RWPE2 (cell line): ENCODE results near the gene RALGAPA1.

ENCODE experiments used
- ATAC-seq: fragments of 200-7000 bp; cut with Tn5 transposase; 3 replicates; pipeline ENCODE4 v1.9.1; 2021; ENCODE audit warnings: low read depth
- DNase-seq: peaks from one replicate; pipeline ENCODE4 v3.0.0-alpha.2; 2020; ENCODE audit warnings: low spot score
- H3K27ac ChIP-seq: fragments of 450-650 bp; 2 replicates; pipeline ENCODE4 v1.5.1; 2017; ENCODE audit warnings: mild to moderate bottlenecking; ENCODE audit not compliant: poor library complexity, severe bottlenecking
- H3K27me3 ChIP-seq: fragments of 250-450 bp; sonication (Bioruptor Pico); 2 replicates; pipeline ENCODE4 v1.5.1; 2021; ENCODE audit warnings: mild to moderate bottlenecking, moderate library complexity; ENCODE audit not compliant: insufficient read depth, poor library complexity, severe bottlenecking
- H3K36me3 ChIP-seq: fragments of 250-450 bp; sonication (Bioruptor Pico); 2 replicates; pipeline ENCODE4 v1.5.1; 2020; ENCODE audit warnings: low read depth, mild to moderate bottlenecking, moderate library complexity
- H3K4me1 ChIP-seq: fragments of 250-450 bp; sonication (Bioruptor Pico); 2 replicates; pipeline ENCODE4 v1.5.1; 2021; ENCODE audit warnings: mild to moderate bottlenecking, moderate library complexity; ENCODE audit not compliant: insufficient read depth, poor library complexity, severe bottlenecking
- H3K4me3 ChIP-seq: fragments of 250-450 bp; sonication (Bioruptor Pico); 2 replicates; pipeline ENCODE4 v1.5.1; 2021; ENCODE audit warnings: mild to moderate bottlenecking, moderate library complexity; ENCODE audit not compliant: severe bottlenecking
- H3K9me3 ChIP-seq: fragments of 250-450 bp; sonication (Bioruptor Pico); 2 replicates; pipeline ENCODE4 v1.5.1; 2021; ENCODE audit warnings: mild to moderate bottlenecking, moderate library complexity; ENCODE audit not compliant: severe bottlenecking
- TF ChIP-seq, protein P1 (sequence below): fragments of 450-650 bp; IDR thresholded peaks from one replicate; pipeline ENCODE4 v1.5.1; 2017; ENCODE audit warnings: mild to moderate bottlenecking, moderate library complexity; ENCODE audit not compliant: poor library complexity, severe bottlenecking

Gene RALGAPA1

DNA sequence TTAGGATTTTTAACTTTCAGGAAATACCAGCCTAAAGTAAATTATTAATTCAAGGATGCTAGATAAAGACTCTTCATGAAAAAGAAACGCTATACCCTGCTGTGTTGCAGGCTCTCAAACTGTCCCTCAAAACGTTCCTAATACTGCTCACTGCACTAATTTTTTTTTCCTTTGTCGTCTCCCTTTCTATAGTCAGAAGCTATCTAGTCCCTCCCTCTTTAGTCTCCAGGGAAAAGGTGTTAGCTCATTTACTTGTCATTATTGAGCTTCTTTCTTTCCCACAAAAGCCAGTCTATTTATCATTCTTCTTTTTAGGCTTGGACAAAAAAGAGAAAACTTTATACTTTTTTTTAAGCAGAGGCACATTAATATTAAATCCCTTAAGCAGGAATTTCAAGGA, 305.4 kb downstream of the RALGAPA1 start:
- no peak for ATAC-seq
- H3K4me1 ChIP-seq: no peaks in the 10 kb centered on the region
- TF ChIP-seq, protein P1, sequence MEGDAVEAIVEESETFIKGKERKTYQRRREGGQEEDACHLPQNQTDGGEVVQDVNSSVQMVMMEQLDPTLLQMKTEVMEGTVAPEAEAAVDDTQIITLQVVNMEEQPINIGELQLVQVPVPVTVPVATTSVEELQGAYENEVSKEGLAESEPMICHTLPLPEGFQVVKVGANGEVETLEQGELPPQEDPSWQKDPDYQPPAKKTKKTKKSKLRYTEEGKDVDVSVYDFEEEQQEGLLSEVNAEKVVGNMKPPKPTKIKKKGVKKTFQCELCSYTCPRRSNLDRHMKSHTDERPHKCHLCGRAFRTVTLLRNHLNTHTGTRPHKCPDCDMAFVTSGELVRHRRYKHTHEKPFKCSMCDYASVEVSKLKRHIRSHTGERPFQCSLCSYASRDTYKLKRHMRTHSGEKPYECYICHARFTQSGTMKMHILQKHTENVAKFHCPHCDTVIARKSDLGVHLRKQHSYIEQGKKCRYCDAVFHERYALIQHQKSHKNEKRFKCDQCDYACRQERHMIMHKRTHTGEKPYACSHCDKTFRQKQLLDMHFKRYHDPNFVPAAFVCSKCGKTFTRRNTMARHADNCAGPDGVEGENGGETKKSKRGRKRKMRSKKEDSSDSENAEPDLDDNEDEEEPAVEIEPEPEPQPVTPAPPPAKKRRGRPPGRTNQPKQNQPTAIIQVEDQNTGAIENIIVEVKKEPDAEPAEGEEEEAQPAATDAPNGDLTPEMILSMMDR: no peak
- H3K36me3 ChIP-seq: no peaks in the 10 kb centered on the region
- H3K9me3 ChIP-seq: no peaks in the 10 kb centered on the region
- no peak overlapping the region for H3K4me3 ChIP-seq
- H3K27me3 ChIP-seq: peaks cover 18% of the 10 kb centered on the region
- no peak for DNase-seq
- no peak overlapping the region for H3K27ac ChIP-seq

DNA sequence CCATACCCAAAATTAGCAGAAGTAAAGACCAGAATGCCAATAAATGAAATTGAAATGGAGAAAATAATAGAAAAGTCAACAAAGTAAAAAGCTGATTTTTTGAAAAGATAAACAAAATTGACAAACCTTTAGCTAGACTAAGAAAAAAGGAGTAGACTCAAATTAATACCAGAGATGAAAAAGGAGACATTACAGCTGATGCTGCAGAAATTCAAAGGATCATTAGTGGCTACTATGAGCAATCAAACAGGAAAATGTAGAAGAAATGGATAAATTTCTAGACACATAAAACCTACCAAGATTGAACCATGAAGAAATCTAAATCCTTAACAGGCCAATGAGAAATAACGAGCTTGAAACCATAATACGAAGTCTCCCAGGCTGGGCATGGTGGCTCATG, 309.9 kb downstream of the RALGAPA1 start:
- peaks cover 23% of the 10 kb centered on the region for H3K27me3 ChIP-seq
- TF ChIP-seq, protein P1: no peak
- H3K9me3 ChIP-seq: no peaks in the 10 kb centered on the region
- H3K4me1 ChIP-seq: no peaks in the 10 kb centered on the region
- no peak for ATAC-seq
- no peak overlapping the region for H3K4me3 ChIP-seq
- H3K36me3 ChIP-seq: no peaks in the 10 kb centered on the region
- H3K27ac ChIP-seq: no peak overlapping the region
- DNase-seq: no peak

DNA sequence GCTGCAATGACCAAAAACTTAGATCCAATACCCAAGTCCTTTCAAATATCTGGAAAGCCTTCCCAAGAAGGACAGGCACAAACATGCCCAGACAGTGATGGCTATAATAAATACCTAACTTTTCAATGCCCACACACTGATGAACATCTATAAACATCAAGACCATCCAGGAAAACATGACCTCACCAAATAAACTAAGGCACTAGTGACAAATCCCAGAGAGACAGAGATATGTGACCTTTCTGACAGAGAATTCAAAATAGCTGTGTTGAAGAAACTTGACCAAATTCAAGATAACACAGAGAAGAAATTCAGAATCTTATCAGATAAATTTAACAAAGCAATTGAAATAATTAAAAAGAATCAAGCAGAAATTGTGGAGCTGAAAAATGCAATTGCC, 313.8 kb downstream of the RALGAPA1 start:
- ATAC-seq: no peak
- Histone ChIP-seq H3K9me3 (no peaks in the 10 kb centered on the region), H3K27ac (no peak overlapping the region), H3K27me3 (peaks cover 6% of the 10 kb centered on the region), H3K4me3 (no peak overlapping the region), H3K4me1 (no peaks in the 10 kb centered on the region), H3K36me3 (no peaks in the 10 kb centered on the region)
- DNase-seq: no peak
- TF ChIP-seq, protein P1: no peak

DNA sequence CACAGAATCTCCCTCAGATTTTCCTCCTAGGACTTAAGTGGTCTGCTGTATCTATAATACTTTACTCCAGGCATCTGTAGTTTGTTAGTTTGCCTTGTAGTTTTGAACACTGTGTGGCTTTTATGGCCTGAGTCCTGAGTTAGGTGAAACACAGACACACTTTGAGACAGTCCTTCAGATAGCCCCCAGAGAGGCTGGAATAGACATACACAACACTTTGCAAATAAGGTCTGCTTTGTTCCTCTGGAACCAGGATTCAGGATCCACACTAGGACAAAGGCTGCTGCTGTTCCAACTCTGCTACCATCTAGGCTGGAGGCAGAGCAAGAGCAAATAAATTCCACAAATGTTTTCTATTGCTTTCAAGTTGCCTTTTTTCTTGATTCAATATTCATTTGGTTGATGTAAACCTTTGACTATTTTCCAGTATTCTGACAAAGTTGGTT, 316.5 kb downstream of the RALGAPA1 start:
- DNase-seq (no peak), ATAC-seq (no peak)
- Histone ChIP-seq H3K9me3 (no peaks in the 10 kb centered on the region), H3K27me3 (no peaks in the 10 kb centered on the region), H3K4me1 (no peaks in the 10 kb centered on the region), H3K27ac (no peak overlapping the region), H3K36me3 (no peaks in the 10 kb centered on the region), H3K4me3 (no peak overlapping the region)
- TF ChIP-seq, protein P1: no peak
